AG10803 (cell line): Measurements from ENCODE around the gene NCR3LG1.

Experiments
- DNase-seq: peaks from one replicate; pipeline ENCODE4 v3.0.0; 2010; ENCODE audit warnings: low read depth
- H3K4me3 ChIP-seq: 2 replicates; pipeline ENCODE4 v1.5.1; 2011; ENCODE audit warnings: mild to moderate bottlenecking, low read length, control low read depth
- CTCF ChIP-seq: conservative IDR thresholded peaks from 2 replicates; pipeline ENCODE4 v1.5.1; 2011; ENCODE audit warnings: mild to moderate bottlenecking, low read length, control low read depth, inconsistent platforms

The NCR3LG1 gene

GRCh38 chr11:17405232-17406005, 53.8 kb downstream of the NCR3LG1 start:
- H3K4me3 ChIP-seq, result no peak overlapping the region
- peak; percentile 27; the same call in 1 of the 2 replicates for TF ChIP-seq CTCF
- DNase-seq, result peak; percentile 70

DNA sequence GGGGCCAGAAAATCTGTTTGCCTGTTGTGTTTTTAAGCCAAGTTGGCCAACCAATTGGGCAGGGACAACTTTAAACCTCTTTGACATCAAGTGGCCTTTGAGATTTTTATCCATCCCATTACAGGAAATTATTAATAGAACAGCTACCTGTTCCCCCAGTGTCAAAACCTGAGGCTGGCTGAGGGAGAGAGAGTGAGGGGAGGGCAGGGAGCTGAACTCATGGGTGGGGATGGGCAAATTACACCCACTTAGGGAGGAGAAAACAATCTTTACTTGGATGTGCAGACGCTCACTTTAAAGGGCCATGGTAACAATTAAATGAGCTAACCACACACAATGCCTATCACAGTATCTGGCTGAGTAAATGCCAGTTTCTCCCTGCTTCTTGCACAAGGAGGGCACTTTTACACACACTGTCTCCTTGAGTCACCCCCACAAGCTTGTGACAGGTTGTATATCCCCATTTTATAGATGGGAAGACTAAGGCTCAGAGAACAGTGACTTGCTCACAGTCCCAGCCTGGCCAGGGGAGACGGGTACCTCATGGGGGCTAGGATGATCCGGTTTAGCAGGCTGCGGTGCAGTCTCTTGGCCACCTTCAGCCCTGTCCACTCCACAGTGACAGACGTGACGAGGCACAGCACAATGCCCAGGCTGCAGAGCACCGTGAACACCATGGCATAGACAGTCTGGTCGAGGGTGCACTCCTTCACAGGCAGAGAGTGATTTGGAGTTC, 54.6 kb downstream of the NCR3LG1 start:
- no peak for TF ChIP-seq CTCF
- no peak for DNase-seq
- H3K4me3 ChIP-seq, result no peak overlapping the region

DNA sequence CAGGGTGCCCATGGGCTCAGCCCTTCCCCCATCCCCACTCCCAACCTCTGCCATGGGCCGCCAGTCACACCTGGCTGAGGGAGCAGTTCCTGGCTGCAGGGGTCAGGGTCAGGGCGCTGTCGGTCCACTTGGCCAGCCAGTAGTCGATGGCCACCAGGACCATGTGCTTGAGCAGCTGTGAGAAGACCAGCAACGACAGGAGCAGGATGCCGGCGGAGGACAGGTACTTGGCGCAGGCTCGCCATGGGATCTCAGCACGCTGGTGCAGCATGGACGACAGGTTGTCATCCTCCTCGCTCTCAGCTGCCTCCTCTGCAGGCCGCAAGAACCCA, 55.2 kb downstream of the NCR3LG1 start:
- TF ChIP-seq CTCF, result no peak
- no peak overlapping the region for H3K4me3 ChIP-seq
- no peak for DNase-seq

DNA sequence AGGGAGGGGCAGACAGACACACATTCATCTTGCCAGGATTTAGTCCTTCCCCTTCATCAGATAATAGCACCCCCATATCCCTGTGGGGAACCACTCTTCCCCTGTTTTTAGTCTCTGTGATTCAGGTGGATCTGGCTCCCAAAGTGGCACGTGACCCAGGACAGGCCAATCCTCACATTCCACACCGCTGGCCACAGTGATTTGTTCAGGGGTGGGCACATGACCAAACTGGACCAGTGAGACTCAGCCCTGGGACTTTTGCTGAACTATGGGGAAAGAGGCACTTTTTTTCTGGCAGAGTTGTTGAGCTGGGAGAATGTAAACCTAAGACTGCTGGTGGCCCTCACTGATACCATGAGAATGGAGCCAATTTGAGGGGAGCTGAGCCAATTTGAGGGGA, 56.0 kb downstream of the NCR3LG1 start:
- TF ChIP-seq CTCF, result no peak
- no peak overlapping the region for H3K4me3 ChIP-seq

GRCh38 chr11:17408026-17408425, 56.4 kb downstream of the NCR3LG1 start:
- no peak overlapping the region for H3K4me3 ChIP-seq
- TF ChIP-seq CTCF, result no peak
- no peak for DNase-seq

More for the DNA sequence above, 56.0 kb downstream of the NCR3LG1 start:
- DNase-seq, result no peak

- DNase-seq, result no peak
- no peak overlapping the region for H3K4me3 ChIP-seq
- no peak for TF ChIP-seq CTCF
Measured at GRCh38 chr11:17408641-17409040, 57.0 kb downstream of the NCR3LG1 start.
